Memory B cell (primary cell): ENCODE results near the gene C2orf72.

Experiments used
- ATAC-seq: fragments of 150-1000 bp; cut with Tn5 transposase; 2 replicates; pipeline ENCODE4 v1.10.0; 2021; ENCODE audit warnings: low read depth, mild to moderate bottlenecking, moderate library complexity
- DNase-seq, 2 donors: peaks; one replicate each; pipeline ENCODE4 v3.0.0; 2022; ENCODE audit warnings: low spot score in 2 of 2
- H3K27ac Mint-ChIP-seq: one replicate; pipeline ENCODE4 v1.8.0; 2022; ENCODE audit warnings: mild to moderate bottlenecking, moderate library complexity, mixed read lengths
- H3K27me3 Mint-ChIP-seq: one replicate; pipeline ENCODE4 v1.8.0; 2022; ENCODE audit warnings: mixed read lengths
- H3K36me3 Mint-ChIP-seq: one replicate; pipeline ENCODE4 v1.8.0; 2022; ENCODE audit warnings: mild to moderate bottlenecking, mixed read lengths
- H3K4me1 Mint-ChIP-seq: one replicate; pipeline ENCODE4 v1.8.0; 2022; ENCODE audit warnings: mixed read lengths
- H3K4me3 Mint-ChIP-seq: one replicate; pipeline ENCODE4 v1.8.0; 2022; ENCODE audit warnings: mild to moderate bottlenecking, moderate library complexity, mixed read lengths
- H3K9me3 Mint-ChIP-seq: one replicate; pipeline ENCODE4 v1.8.0; 2022; ENCODE audit warnings: mixed read lengths

C2orf72 gene

GRCh38 chr2:231037202-231037730, at the start of gene C2orf72:
Gene C2orf72, plus strand, starts transcription at chr2:231037523. Its CDS starts 43 bp downstream, at chr2:231037566.
- peaks cover 30% of the 10 kb centered on the region for H3K27me3 Mint-ChIP-seq
- no peaks in the 10 kb centered on the region for H3K9me3 Mint-ChIP-seq
- DNase-seq = no peak
- H3K27ac Mint-ChIP-seq = no peak within 1 kb of the TSS
- H3K4me1 Mint-ChIP-seq = peaks cover 12% of the 10 kb centered on the region
- peak within 1 kb of the TSS; percentile 69 for H3K4me3 Mint-ChIP-seq
- no peaks in the 10 kb centered on the region for H3K36me3 Mint-ChIP-seq
- ATAC-seq = peak; percentile 31

DNA sequence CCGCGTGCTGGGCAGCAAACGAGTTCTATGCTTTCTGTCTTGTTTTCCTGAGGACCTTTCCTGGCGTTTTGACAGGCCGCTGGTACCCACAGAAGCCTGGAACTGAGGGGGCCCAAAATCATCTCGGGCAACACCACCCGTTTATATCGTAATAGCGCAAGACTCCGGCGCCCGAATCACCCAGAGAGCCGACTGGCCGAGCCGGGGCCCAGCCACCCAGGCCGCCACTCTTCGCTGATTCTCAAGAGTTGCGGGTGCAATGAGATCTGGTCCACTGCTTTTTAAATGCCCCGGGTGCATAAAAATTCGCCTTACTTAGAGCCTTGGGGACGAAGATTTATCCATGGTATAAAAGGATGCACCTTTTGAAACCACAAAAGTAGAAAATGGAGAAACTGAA, 47.6 kb upstream of the C2orf72 start:
- DNase-seq (no peak), ATAC-seq (no peak)
- Mint-ChIP-seq H3K36me3 (no peaks in the 10 kb centered on the region), H3K27ac (no peak overlapping the region), H3K9me3 (no peaks in the 10 kb centered on the region), H3K4me1 (peaks cover 2% of the 10 kb centered on the region), H3K4me3 (no peak overlapping the region), H3K27me3 (peaks cover 6% of the 10 kb centered on the region)

DNA sequence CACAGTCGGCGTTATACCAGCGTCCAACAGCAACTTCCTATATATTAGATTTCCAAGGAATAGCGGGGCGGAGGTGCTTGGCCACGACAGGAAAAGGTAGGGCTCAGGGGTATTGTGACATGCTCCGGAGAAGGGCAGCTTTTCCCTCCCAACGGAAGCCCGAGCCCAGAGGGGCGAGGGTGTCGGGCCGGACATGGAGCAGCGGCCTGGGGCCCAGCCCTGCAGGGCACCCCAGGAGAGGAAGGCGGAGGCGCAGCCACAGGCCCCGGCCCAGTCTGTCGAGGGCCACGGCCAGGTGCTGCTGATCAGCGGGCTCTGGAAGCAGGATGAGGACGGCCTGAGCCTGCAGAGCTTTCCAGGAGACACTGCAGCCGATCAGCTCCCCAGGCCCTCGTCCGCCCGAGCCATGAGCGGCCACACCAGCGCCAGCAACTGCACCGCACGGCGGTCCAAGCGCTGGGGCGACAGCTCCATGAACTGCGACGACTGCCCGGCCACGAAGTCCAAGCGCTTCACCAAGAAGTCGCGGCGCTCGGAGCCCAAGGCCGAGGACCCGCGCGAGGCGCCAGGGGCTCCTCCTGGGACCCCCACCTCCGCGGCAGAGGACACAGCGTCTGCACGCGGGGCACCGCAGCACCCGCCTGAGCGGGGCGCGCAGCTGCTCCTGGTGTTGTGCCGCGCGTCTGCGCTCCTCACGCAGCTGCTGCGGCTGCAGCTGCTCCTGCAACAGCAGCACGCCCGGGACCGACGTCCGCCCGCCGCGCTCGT, 47.0 kb upstream of the C2orf72 start:
- Mint-ChIP-seq H3K4me3 (no peak overlapping the region), H3K36me3 (no peaks in the 10 kb centered on the region), H3K27ac (no peak overlapping the region), H3K9me3 (no peaks in the 10 kb centered on the region), H3K27me3 (peaks cover 6% of the 10 kb centered on the region), H3K4me1 (peaks cover 2% of the 10 kb centered on the region)
- DNase-seq (no peak), ATAC-seq (no peak)

DNA sequence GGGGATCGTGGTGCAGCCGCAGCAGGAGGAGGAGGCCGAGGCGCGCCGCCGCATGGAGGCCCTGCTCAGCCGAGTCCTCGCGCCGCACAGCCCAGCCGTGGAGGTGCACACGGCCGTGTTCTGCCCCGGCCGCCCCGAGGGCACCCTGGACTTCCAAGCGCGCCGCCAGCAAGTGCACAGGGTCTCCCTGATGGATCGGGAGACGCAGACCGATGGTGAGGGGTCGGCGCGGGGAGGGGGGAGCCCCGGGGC, 46.5 kb upstream of the C2orf72 start:
- DNase-seq = no peak
- no peaks in the 10 kb centered on the region for H3K36me3 Mint-ChIP-seq
- H3K4me3 Mint-ChIP-seq = no peak overlapping the region
- peaks cover 8% of the 10 kb centered on the region for H3K27me3 Mint-ChIP-seq
- no peak overlapping the region for H3K27ac Mint-ChIP-seq
- no peaks in the 10 kb centered on the region for H3K9me3 Mint-ChIP-seq
- no peak for ATAC-seq
- H3K4me1 Mint-ChIP-seq = peaks cover 2% of the 10 kb centered on the region

GRCh38 chr2:230991598-230991997, 45.7 kb upstream of the C2orf72 start:
- Mint-ChIP-seq H3K4me3 (no peak overlapping the region), H3K27ac (no peak overlapping the region), H3K4me1 (peaks cover 2% of the 10 kb centered on the region), H3K9me3 (no peaks in the 10 kb centered on the region), H3K27me3 (peaks cover 8% of the 10 kb centered on the region), H3K36me3 (no peaks in the 10 kb centered on the region)
- DNase-seq (no peak), ATAC-seq (no peak)

DNA sequence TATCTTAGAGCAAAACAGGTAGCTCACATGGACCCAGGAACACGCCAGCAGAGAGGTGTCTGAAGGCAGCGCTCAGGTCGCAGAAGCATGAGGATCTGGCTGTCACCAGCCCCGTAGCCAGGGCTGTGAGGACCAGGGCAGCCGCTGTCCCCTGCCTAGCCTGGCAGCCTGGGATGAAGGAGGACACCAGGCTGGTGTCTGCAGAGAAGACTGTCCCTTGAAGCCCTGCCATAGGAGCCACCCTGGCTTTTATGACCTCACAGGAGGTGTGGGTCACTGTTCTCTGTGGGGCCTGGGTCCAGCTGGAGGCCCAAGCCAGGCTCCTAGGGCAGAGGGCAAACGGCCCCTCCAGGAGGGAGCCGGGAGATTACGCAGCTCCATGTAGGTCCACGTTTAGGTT, 41.5 kb upstream of the C2orf72 start, which contains the start of gene SPATA3:
Gene SPATA3 (plus strand): TSS at position 301 of the 400 bp plus-strand sequence. CDS start 113 bp downstream, outside the sequence.
- Mint-ChIP-seq H3K4me3 (no peak within 1 kb of the TSS), H3K36me3 (no peaks in the 10 kb centered on the region), H3K9me3 (peaks cover 5% of the 10 kb centered on the region), H3K27ac (no peak within 1 kb of the TSS), H3K27me3 (peaks cover 24% of the 10 kb centered on the region), H3K4me1 (peaks cover 2% of the 10 kb centered on the region)
- DNase-seq (no peak), ATAC-seq (no peak)

GRCh38 chr2:230996661-230997060, 40.7 kb upstream of the C2orf72 start:
- Mint-ChIP-seq H3K27ac (no peak overlapping the region), H3K4me3 (no peak overlapping the region), H3K36me3 (no peaks in the 10 kb centered on the region), H3K27me3 (peaks cover 32% of the 10 kb centered on the region), H3K4me1 (peaks cover 2% of the 10 kb centered on the region), H3K9me3 (peaks cover 5% of the 10 kb centered on the region)
- ATAC-seq (no peak), DNase-seq (no peak)

GRCh38 chr2:230998882-230999281, 38.4 kb upstream of the C2orf72 start:
- H3K36me3 Mint-ChIP-seq = no peaks in the 10 kb centered on the region
- no peak overlapping the region for H3K27ac Mint-ChIP-seq
- H3K4me1 Mint-ChIP-seq = peaks cover 2% of the 10 kb centered on the region
- ATAC-seq (no peak), DNase-seq (no peak)
- H3K9me3 Mint-ChIP-seq = peaks cover 5% of the 10 kb centered on the region
- H3K4me3 Mint-ChIP-seq = no peak overlapping the region
- peaks cover 32% of the 10 kb centered on the region for H3K27me3 Mint-ChIP-seq

DNA sequence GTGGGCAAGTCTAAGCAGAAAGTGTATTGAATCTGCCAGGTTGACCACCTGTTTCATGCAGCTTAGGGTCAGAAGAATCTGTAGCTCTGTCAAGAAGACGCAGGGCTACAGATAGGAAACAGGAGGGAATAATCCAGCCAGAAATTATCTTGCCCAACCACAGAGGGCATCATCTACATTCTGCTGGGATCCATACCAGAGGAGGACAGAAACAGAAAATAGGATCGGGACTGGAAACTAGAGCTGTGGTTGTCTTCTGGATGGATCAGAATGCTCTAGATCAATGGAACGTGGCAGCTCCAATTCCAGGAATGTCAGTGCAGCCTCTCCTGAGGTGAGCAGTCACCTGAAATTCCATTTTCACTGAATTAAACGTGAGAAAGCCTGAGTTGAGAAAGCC, 37.8 kb upstream of the C2orf72 start:
- peaks cover 32% of the 10 kb centered on the region for H3K27me3 Mint-ChIP-seq

DNA sequence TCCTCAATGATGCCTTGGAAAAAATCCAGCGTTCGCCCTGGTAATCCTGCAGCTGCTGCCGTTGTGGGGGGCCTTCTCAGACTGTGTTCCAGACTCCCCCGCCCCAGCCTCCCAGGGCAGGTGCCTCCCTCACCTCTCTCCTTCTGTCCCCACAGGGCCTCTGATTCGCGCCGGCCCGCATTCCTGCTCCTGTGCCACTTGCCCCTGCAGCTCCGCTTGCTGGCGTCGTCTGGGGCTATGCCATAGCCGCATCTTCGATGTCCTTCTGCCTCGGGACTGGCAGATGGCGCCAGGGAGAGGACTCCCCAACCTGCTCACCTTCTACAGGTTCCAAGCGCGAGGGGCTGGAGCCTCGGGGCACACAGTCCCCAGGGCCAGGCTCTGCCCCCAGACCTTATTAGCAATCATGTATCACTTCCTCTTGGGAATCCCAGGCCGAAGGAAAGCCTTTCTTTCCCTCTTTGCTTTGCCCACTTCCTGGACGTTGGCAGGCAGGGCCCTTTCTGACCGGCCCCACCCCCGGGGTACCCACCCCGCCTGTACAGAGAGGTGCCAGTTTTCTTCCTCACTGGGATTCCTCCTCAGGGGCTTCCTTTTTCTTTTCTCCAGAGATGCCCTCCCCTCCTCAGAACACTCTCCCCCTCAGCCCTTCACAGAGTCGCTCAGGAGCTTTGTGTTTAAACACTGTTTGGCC, 37.0 kb upstream of the C2orf72 start:
- Mint-ChIP-seq H3K27me3 (peaks cover 35% of the 10 kb centered on the region), H3K27ac (no peak overlapping the region), H3K4me1 (peaks cover 9% of the 10 kb centered on the region), H3K36me3 (peaks cover 4% of the 10 kb centered on the region), H3K9me3 (peaks cover 11% of the 10 kb centered on the region), H3K4me3 (no peak overlapping the region)
- no peak for ATAC-seq
- DNase-seq = no peak

More for the DNA sequence above, 37.8 kb upstream of the C2orf72 start:
- Mint-ChIP-seq H3K36me3 (no peaks in the 10 kb centered on the region), H3K9me3 (peaks cover 5% of the 10 kb centered on the region), H3K27ac (no peak overlapping the region), H3K4me1 (peaks cover 2% of the 10 kb centered on the region), H3K4me3 (no peak overlapping the region)
- DNase-seq = no peak
- no peak for ATAC-seq

DNA sequence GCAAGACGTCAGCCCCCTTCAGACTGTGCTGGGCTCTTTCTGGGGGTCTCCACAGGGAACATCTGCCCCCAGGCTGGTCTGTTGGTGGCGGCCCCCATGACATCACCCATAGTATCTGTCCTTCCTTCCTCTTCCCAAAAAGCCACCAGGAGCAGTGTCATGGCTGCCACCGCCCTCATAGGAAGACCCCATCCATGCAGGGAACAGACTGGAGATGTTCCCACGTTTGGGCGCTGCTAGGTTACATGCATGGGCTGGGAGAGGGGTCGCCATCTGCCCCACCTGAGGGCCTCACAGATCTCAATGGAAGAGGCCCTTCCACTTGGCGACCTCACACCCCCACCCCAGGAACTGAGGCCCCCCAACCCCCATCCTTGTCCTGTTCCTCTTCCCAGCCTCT, 36.3 kb upstream of the C2orf72 start:
- Mint-ChIP-seq H3K4me3 (no peak overlapping the region), H3K9me3 (peaks cover 14% of the 10 kb centered on the region), H3K36me3 (peaks cover 6% of the 10 kb centered on the region), H3K4me1 (peaks cover 11% of the 10 kb centered on the region), H3K27ac (no peak overlapping the region), H3K27me3 (peaks cover 33% of the 10 kb centered on the region)
- no peak for ATAC-seq
- no peak for DNase-seq

DNA sequence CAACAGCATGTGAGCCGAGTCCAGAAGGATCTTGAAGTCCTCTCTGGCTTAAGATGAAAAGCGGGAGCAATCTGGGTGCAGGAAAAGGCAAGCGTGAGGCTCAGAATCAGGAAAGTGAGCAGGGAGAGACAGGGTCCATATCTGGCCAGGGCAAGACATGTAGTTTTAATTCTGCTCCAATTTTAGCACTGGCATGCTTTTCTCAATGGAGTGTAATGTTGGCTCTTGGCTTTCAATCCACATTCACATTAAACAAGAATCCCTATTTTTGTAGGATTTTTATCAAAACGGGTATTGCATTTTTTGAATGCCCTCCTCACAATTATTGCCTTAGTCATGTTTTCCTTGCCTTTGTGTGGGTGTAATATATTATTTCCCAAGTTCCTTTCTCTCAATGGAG, 35.4 kb upstream of the C2orf72 start:
- Mint-ChIP-seq H3K27ac (no peak overlapping the region), H3K9me3 (peaks cover 11% of the 10 kb centered on the region), H3K4me3 (no peak overlapping the region), H3K36me3 (peaks cover 6% of the 10 kb centered on the region), H3K27me3 (peaks cover 30% of the 10 kb centered on the region), H3K4me1 (peaks cover 11% of the 10 kb centered on the region)
- DNase-seq (no peak), ATAC-seq (no peak)

GRCh38 chr2:231002641-231003040, 34.7 kb upstream of the C2orf72 start:
- H3K36me3 Mint-ChIP-seq = peaks cover 6% of the 10 kb centered on the region
- peaks cover 11% of the 10 kb centered on the region for H3K4me1 Mint-ChIP-seq
- H3K4me3 Mint-ChIP-seq = no peak overlapping the region
- ATAC-seq = no peak
- DNase-seq = no peak
- peaks cover 28% of the 10 kb centered on the region for H3K27me3 Mint-ChIP-seq
- H3K9me3 Mint-ChIP-seq = peaks cover 9% of the 10 kb centered on the region
- no peak overlapping the region for H3K27ac Mint-ChIP-seq

- ATAC-seq = no peak
Measured at GRCh38 chr2:231003186-231003585, 34.1 kb upstream of the C2orf72 start.

More at GRCh38 chr2:231003186-231003585, 34.1 kb upstream of the C2orf72 start:
- DNase-seq = no peak
- peaks cover 9% of the 10 kb centered on the region for H3K9me3 Mint-ChIP-seq
- peaks cover 27% of the 10 kb centered on the region for H3K27me3 Mint-ChIP-seq
- no peak overlapping the region for H3K4me3 Mint-ChIP-seq
- H3K27ac Mint-ChIP-seq = no peak overlapping the region
- H3K4me1 Mint-ChIP-seq = peaks cover 11% of the 10 kb centered on the region
- peaks cover 6% of the 10 kb centered on the region for H3K36me3 Mint-ChIP-seq
